ENCODE measurements around the gene SCARB1.
A peak's percentile ranks its signal among the peaks of the same experiment; 100 is the strongest.

The SCARB1 gene

DNA sequence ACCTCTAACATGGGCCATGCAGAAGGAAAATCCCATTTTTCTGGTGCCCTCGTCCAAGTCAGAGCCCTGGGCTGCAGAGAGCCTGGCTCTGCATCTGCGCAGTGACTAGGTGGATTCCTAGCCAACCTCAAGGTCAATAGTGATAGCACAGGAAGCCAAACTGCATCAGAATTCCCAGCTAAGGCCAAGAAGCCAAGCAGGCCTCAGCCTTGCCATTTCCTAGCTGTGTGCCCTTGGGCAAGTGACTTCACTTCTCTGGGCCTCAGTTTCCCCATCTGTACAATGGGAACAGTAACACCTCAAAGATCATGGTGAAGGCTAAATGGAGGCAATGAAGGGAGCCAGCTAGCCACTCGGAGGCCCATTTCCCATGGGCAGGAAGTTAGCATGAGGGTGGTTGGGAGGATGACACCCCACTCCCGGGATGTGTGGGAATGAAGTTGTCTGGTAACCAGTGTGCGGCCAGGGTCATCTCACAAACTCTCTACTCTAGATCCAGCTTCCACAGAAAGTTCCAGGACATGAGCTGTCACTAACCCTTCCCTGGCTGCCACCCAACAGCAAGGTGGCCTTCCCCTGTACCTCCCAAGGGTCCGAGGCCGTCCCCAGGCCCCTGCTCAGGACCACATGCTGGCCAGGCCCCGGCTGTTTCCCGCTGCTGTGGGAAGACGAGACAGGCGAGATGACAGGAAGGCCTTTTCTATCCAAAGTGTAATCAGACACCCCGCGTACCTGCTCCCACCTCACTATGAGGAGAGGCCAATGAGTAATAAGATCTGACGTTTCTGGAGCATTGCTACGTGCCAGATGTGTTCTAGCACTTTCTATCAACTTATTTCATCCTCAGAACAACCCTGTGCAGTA, 125.7 kb downstream of the SCARB1 start:
- H3K27ac ChIP-seq (ENCODE audit: low read length): no peak overlapping the region
- H3K27me3 ChIP-seq (ENCODE audit: control insufficient read depth in 1 of 2, insufficient read depth in 2 of 2, low read length in 2 of 2): no peaks in the 10 kb centered on the region
- no peak overlapping the region for H3K4me3 ChIP-seq (ENCODE audit: low read length in 2 of 2)
- no peaks in the 10 kb centered on the region for H3K36me3 ChIP-seq (ENCODE audit: control insufficient read depth in 2 of 2, insufficient read depth in 2 of 2, low read length in 2 of 2)
- H3K9me3 ChIP-seq (ENCODE audit: control insufficient read depth in 2 of 2, low read length in 2 of 2): no peaks in the 10 kb centered on the region
- H3K4me1 ChIP-seq (ENCODE audit: control insufficient read depth, insufficient read depth, low read length): peaks cover 26% of the 10 kb centered on the region
- H3K9ac ChIP-seq (ENCODE audit: low read length in 2 of 2): no peak overlapping the region

DNA sequence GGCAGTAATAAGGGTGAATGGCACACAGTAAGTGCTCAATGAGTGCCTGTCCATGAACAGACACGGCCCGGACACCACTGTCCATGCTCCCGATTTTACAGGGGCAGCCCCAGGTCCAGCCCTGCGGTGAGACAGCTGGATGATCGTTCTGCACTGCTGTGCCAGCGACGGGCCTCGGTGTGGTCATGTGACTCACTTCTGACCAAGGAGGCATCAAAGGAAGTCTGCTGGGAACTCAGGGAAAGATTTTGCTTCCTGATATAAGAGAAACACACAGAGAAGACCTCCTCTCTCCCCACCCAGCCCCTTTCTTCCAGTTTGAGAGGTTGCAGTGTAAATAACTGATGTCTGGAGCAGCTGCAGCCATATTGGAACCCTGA, 126.6 kb downstream of the SCARB1 start:
- H3K36me3 ChIP-seq (ENCODE audit: control insufficient read depth in 2 of 2, insufficient read depth in 2 of 2, low read length in 2 of 2): no peaks in the 10 kb centered on the region
- H3K9ac ChIP-seq (ENCODE audit: low read length in 2 of 2): no peak overlapping the region
- H3K27me3 ChIP-seq (ENCODE audit: control insufficient read depth in 1 of 2, insufficient read depth in 2 of 2, low read length in 2 of 2): no peaks in the 10 kb centered on the region
- no peak overlapping the region for H3K27ac ChIP-seq (ENCODE audit: low read length)
- H3K9me3 ChIP-seq (ENCODE audit: control insufficient read depth in 2 of 2, low read length in 2 of 2): no peaks in the 10 kb centered on the region
- no peak overlapping the region for H3K4me3 ChIP-seq (ENCODE audit: low read length in 2 of 2)
- H3K4me1 ChIP-seq (ENCODE audit: control insufficient read depth, insufficient read depth, low read length): peaks cover 21% of the 10 kb centered on the region

DNA sequence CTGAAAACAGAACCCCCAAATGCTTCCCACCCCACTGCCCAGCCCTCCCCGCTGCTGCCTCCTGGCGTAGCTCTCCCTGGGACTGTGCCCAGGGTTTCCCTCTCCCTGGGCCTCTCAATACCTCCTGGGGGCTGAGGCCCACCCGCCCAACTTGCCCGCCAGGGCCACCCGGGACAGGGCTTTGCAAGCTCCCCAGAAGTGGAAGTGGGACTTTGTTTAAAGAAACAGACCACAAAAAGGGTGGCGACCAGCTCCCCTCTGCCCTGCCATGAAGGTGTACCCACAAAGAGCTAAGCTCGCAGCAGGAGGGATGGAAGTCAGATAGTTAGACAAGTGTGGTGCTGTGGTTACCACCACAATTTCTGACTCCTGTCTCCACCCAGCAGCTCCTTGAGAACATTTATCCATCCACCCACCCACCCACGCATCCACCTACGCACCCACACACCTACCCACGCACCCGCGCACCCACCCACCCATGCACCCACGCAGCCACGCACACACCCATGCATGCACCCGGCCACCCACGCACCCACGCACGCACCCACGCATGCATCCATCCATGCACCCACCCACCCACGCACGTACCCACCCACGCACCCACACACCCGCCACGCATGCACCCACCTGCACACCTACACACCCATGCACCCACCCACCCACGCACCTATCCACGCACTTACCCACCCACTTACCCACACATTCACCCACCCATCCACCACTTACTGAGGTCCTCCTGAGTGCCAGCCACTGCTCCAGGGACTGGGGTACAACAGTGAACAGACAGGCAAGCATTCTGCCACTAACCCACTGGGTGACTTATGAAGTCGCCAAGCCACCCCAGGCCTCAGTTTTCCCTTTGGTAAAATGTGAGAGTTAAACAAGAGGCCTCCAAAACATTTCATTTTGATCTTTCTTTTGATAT, 127.3 kb downstream of the SCARB1 start:
- peaks cover 16% of the 10 kb centered on the region for H3K4me1 ChIP-seq (ENCODE audit: control insufficient read depth, insufficient read depth, low read length)
- H3K9ac ChIP-seq (ENCODE audit: low read length in 2 of 2): no peak overlapping the region
- no peaks in the 10 kb centered on the region for H3K27me3 ChIP-seq (ENCODE audit: control insufficient read depth in 1 of 2, insufficient read depth in 2 of 2, low read length in 2 of 2)
- no peaks in the 10 kb centered on the region for H3K36me3 ChIP-seq (ENCODE audit: control insufficient read depth in 2 of 2, insufficient read depth in 2 of 2, low read length in 2 of 2)
- peaks cover 0 to 3% of the 10 kb centered on the region in 2 donors for H3K9me3 ChIP-seq (ENCODE audit: control insufficient read depth in 2 of 2, low read length in 2 of 2)
- no peak overlapping the region for H3K4me3 ChIP-seq (ENCODE audit: low read length in 2 of 2)
- H3K27ac ChIP-seq (ENCODE audit: low read length): no peak overlapping the region

DNA sequence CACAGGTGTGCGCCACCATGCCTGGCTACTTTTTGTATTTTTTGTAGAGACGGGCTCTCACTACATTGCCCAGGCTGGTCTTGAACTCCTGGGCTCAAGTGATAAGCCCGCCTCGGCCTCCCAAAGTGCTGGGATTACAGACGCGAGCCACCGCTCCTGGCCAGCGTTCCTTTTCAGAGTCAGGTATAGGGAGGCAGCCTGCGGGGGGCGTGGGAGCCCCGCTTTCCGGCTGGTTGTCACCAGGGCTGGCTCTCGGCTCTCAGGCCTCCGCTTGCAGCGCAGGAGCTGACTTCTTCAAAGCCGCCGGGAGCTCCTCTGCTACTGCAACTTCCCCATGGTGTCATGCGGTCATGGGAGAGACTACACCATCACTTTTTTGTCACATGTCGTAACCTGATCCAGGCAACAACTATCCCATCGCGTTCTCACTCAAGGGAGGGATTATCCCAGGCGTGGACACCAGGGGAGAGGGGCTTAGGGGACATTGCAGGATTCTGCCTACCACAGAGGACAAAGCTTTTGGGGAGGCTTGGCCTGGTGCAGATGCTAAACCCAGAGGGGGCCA, 129.4 kb downstream of the SCARB1 start:
- Histone ChIP-seq H3K9ac (ENCODE audit: low read length in 2 of 2) (no peak overlapping the region), H3K4me3 (ENCODE audit: low read length in 2 of 2) (no peak overlapping the region), H3K36me3 (ENCODE audit: control insufficient read depth in 2 of 2, insufficient read depth in 2 of 2, low read length in 2 of 2) (no peaks in the 10 kb centered on the region), H3K4me1 (ENCODE audit: control insufficient read depth, insufficient read depth, low read length) (peaks cover 16% of the 10 kb centered on the region), H3K27ac (ENCODE audit: low read length) (no peak overlapping the region), H3K27me3 (ENCODE audit: control insufficient read depth in 1 of 2, insufficient read depth in 2 of 2, low read length in 2 of 2) (no peaks in the 10 kb centered on the region), H3K9me3 (ENCODE audit: control insufficient read depth in 2 of 2, low read length in 2 of 2) (peaks cover 0 to 3% of the 10 kb centered on the region in 2 donors)

DNA sequence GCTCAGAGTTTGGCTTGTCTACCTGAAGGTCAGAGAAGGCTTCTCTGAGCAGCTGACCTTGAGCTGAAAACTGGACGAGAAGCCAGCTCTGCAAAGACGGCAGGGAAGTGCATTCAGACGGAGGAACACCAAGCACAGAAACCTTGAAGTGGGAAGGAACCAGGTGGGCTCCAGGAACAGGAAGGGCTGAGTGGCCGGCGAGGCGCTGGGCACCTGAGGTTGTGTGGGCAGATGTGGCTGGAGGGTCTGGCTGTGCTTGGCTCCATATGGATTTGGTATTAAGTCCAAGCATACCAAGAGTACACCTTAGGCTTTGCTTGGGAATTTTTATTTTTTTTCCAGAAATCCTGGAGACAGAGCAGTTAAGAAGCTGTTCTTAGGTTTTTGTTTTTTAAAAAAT, 130.6 kb downstream of the SCARB1 start:
- Histone ChIP-seq H3K4me3 (ENCODE audit: low read length in 2 of 2) (no peak overlapping the region), H3K4me1 (ENCODE audit: control insufficient read depth, insufficient read depth, low read length) (peaks cover 16% of the 10 kb centered on the region), H3K36me3 (ENCODE audit: control insufficient read depth in 2 of 2, insufficient read depth in 2 of 2, low read length in 2 of 2) (no peaks in the 10 kb centered on the region), H3K9ac (ENCODE audit: low read length in 2 of 2) (no peak overlapping the region), H3K27me3 (ENCODE audit: control insufficient read depth in 1 of 2, insufficient read depth in 2 of 2, low read length in 2 of 2) (no peaks in the 10 kb centered on the region), H3K9me3 (ENCODE audit: control insufficient read depth in 2 of 2, low read length in 2 of 2) (peaks cover 0 to 3% of the 10 kb centered on the region in 2 donors), H3K27ac (ENCODE audit: low read length) (no peak overlapping the region)

DNA sequence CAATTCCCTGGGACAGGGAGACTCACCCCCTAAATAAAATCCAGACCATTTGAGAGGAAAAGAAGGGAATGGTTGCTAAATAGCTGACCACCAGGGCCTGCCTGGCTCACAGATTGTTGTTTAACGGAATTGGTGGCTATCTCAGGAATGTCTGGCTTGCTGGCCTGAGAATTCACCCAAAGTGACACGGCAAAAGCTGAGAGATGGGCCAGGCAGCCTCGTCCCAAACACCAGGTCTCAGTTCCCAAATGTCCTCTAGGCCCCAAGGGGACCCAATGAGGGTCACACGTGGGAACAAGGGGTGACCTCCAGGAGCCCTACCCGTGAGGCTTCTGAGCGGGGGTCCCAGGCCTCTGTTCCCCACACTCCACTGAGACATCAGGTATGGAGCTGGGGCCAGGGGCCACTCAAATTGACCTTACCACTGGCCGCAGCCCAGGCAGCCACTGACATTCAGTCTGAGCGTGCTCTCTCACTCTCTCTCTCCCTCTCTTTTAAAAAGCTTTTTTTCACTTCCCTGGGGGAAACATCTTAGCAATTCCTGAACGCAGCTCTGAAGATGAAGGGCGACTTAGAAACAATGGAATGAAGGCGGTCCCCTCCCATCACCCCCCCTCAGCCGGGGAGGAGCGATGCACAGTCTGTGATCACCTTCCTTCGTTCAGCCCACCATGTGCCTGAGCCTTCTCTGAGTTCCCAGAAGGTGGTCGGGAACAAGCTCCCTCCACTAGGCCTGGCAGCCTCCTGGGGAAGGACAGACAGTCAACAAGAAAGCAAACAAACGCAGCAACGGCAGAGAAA, 131.2 kb downstream of the SCARB1 start:
- Histone ChIP-seq H3K27me3 (ENCODE audit: control insufficient read depth in 1 of 2, insufficient read depth in 2 of 2, low read length in 2 of 2) (no peaks in the 10 kb centered on the region), H3K4me1 (ENCODE audit: control insufficient read depth, insufficient read depth, low read length) (peaks cover 16% of the 10 kb centered on the region), H3K9me3 (ENCODE audit: control insufficient read depth in 2 of 2, low read length in 2 of 2) (peaks cover 0 to 3% of the 10 kb centered on the region in 2 donors), H3K9ac (ENCODE audit: low read length in 2 of 2) (no peak overlapping the region), H3K36me3 (ENCODE audit: control insufficient read depth in 2 of 2, insufficient read depth in 2 of 2, low read length in 2 of 2) (no peaks in the 10 kb centered on the region), H3K4me3 (ENCODE audit: low read length in 2 of 2) (no peak overlapping the region), H3K27ac (ENCODE audit: low read length) (no peak overlapping the region)

DNA sequence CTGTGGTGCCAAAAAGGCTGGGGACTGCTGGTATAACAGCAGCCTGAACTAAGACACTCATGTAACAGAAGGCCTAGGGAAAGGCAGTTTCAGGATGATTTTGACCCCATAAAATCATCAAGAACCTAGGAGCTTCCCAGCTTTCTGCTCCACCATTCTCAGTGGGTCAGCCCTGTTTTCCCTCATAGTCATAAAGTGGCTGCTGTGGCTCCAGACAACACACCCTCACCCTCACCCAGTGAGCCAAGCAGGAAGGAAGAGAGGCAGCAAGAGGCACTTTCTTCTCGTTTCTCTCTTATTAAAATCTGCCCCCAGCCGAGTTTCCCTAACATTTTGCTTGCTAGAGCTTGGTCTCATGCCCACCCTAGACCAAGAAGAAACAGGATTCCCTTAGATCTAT, 131.8 kb downstream of the SCARB1 start:
- Histone ChIP-seq H3K4me1 (ENCODE audit: control insufficient read depth, insufficient read depth, low read length) (peaks cover 16% of the 10 kb centered on the region), H3K4me3 (ENCODE audit: low read length in 2 of 2) (no peak overlapping the region), H3K9ac (ENCODE audit: low read length in 2 of 2) (no peak overlapping the region), H3K36me3 (ENCODE audit: control insufficient read depth in 2 of 2, insufficient read depth in 2 of 2, low read length in 2 of 2) (no peaks in the 10 kb centered on the region), H3K27me3 (ENCODE audit: control insufficient read depth in 1 of 2, insufficient read depth in 2 of 2, low read length in 2 of 2) (no peaks in the 10 kb centered on the region), H3K27ac (ENCODE audit: low read length) (no peak overlapping the region), H3K9me3 (ENCODE audit: control insufficient read depth in 2 of 2, low read length in 2 of 2) (peaks cover 0 to 3% of the 10 kb centered on the region in 2 donors)

DNA sequence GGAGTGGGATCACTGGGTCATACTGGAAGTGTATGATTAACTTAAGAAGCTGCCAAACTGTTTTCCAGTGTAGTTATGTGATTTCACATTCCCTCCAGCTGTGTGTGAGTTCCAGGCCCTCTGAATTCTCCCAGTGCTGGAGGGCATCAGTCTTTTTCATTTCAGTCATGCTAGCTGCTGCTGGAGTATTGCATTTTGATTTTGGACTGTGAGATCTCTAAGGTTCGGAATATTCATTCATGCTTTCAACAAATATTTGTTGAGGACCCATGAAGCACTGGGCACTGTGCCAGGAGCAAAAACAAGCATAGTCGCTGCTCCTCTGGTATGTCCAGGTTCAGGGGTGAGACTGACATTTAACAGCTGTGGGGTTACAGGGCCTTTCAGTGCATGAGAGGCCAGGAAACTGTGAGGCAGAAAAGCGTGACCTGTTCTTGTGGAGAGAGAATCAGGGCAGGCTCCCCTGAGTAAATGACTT, 133.2 kb downstream of the SCARB1 start:
- peak overlapping the region in 1 of 2 donors; percentile 34 for H3K9ac ChIP-seq (ENCODE audit: low read length in 2 of 2)
- H3K27me3 ChIP-seq (ENCODE audit: control insufficient read depth in 1 of 2, insufficient read depth in 2 of 2, low read length in 2 of 2): no peaks in the 10 kb centered on the region
- peaks cover 16% of the 10 kb centered on the region for H3K4me1 ChIP-seq (ENCODE audit: control insufficient read depth, insufficient read depth, low read length)
- H3K27ac ChIP-seq (ENCODE audit: low read length): peak overlapping the region; percentile 67
- H3K4me3 ChIP-seq (ENCODE audit: low read length in 2 of 2): no peak overlapping the region
- H3K9me3 ChIP-seq (ENCODE audit: control insufficient read depth in 2 of 2, low read length in 2 of 2): peaks cover 0 to 3% of the 10 kb centered on the region in 2 donors
- H3K36me3 ChIP-seq (ENCODE audit: control insufficient read depth in 2 of 2, insufficient read depth in 2 of 2, low read length in 2 of 2): no peaks in the 10 kb centered on the region

DNA sequence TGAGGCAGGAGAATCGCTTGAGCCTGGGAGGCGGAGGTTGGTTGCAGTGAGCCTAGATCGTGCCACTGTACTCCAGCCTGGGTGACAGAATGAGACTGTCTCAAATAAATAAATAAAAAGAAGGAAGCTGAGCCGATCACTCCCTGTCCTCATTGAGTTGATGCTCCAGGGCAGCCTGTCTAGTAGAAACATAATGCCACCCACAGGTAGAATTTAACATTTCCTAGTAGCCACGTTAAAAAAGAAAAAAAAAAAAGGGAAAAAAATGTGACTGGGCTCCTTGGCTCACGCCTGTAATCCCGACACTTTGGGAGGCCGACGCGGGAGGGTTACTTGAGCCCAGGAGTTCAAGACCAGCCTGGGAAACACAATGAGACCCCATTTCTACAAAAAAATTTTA, 135.7 kb downstream of the SCARB1 start:
- H3K27me3 ChIP-seq (ENCODE audit: control insufficient read depth in 1 of 2, insufficient read depth in 2 of 2, low read length in 2 of 2): no peaks in the 10 kb centered on the region
- H3K36me3 ChIP-seq (ENCODE audit: control insufficient read depth in 2 of 2, insufficient read depth in 2 of 2, low read length in 2 of 2): no peaks in the 10 kb centered on the region
- H3K9me3 ChIP-seq (ENCODE audit: control insufficient read depth in 2 of 2, low read length in 2 of 2): peaks cover 0 to 3% of the 10 kb centered on the region in 2 donors
- H3K27ac ChIP-seq (ENCODE audit: low read length): no peak overlapping the region
- H3K4me1 ChIP-seq (ENCODE audit: control insufficient read depth, insufficient read depth, low read length): peaks cover 14% of the 10 kb centered on the region
- H3K9ac ChIP-seq (ENCODE audit: low read length in 2 of 2): no peak overlapping the region
- H3K4me3 ChIP-seq (ENCODE audit: low read length in 2 of 2): no peak overlapping the region

DNA sequence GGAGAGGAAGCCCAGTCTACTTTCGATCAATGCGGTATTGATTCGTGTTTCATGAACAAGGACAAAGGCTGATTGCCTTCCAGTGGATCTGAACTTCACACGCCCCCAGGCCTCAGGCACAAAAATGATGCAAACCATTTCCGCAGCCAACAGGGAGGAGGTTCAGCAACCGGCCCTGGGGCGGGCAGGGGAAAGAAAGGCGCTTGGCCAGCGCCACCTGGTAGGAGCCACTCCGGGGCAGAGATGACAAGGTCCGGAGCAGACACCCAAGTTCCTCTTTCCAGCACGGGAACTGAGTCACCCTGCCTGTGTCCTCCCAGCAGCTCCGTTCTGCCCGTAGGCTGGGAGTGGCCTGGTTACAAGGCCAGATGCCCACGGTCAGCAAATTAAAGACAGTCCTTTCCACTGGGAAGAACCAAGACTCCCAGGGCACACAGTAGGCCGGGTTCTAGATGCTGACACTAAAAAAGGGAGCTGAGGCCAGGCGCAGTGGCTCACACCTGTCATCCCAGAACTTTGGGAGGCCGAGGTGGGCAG, 136.3 kb downstream of the SCARB1 start:
- Histone ChIP-seq H3K27ac (ENCODE audit: low read length) (no peak overlapping the region), H3K4me1 (ENCODE audit: control insufficient read depth, insufficient read depth, low read length) (peaks cover 10% of the 10 kb centered on the region), H3K27me3 (ENCODE audit: control insufficient read depth in 1 of 2, insufficient read depth in 2 of 2, low read length in 2 of 2) (no peaks in the 10 kb centered on the region), H3K4me3 (ENCODE audit: low read length in 2 of 2) (no peak overlapping the region), H3K9me3 (ENCODE audit: control insufficient read depth in 2 of 2, low read length in 2 of 2) (peaks cover 0 to 3% of the 10 kb centered on the region in 2 donors), H3K36me3 (ENCODE audit: control insufficient read depth in 2 of 2, insufficient read depth in 2 of 2, low read length in 2 of 2) (no peaks in the 10 kb centered on the region), H3K9ac (ENCODE audit: low read length in 2 of 2) (no peak overlapping the region)

Data from stomach smooth muscle (tissue), 2 donors.